IPS-18a (cell line): ENCODE results near the gene RNPC3.

Experiments used
- H3K27ac ChIP-seq: one replicate; pipeline ENCODE4 v1.5.1; 2013; ENCODE audit warnings: low read length
- H3K27me3 ChIP-seq: one replicate; pipeline ENCODE4 v1.6.1; 2013; ENCODE audit warnings: mild to moderate bottlenecking, low read length; ENCODE audit not compliant: control insufficient read depth, insufficient read depth
- H3K36me3 ChIP-seq: one replicate; pipeline ENCODE4 v1.6.1; 2013; ENCODE audit warnings: low read depth, low read length; ENCODE audit not compliant: control insufficient read depth
- H3K4me1 ChIP-seq: one replicate; pipeline ENCODE4 v1.6.1; 2013; ENCODE audit warnings: low read depth, low read length; ENCODE audit not compliant: control insufficient read depth
- H3K4me3 ChIP-seq: one replicate; pipeline ENCODE4 v1.5.1; 2013; ENCODE audit warnings: low read length
- H3K9ac ChIP-seq: one replicate; pipeline ENCODE4 v1.6.1; 2013; ENCODE audit warnings: mild to moderate bottlenecking, low read length, moderate library complexity
- H3K9me3 ChIP-seq: one replicate; pipeline ENCODE4 v1.6.1; 2013; ENCODE audit warnings: low read depth, low read length; ENCODE audit not compliant: control insufficient read depth

The RNPC3 gene

GRCh38 chr1:103525607-103526507 is at the start of gene RNPC3:
TSS of gene RNPC3 (plus strand) at chr1:103525699. CDS start at chr1:103526071, 372 bp downstream.
- H3K27ac ChIP-seq, result peak within 1 kb of the TSS; percentile 40
- no peaks in the 10 kb centered on the region for H3K9me3 ChIP-seq
- peak within 1 kb of the TSS; percentile 71 for H3K4me3 ChIP-seq
- H3K36me3 ChIP-seq, result peaks cover 2% of the 10 kb centered on the region
- H3K4me1 ChIP-seq, result peaks cover 3% of the 10 kb centered on the region
- H3K9ac ChIP-seq, result peak within 1 kb of the TSS; percentile 73
- no peaks in the 10 kb centered on the region for H3K27me3 ChIP-seq

GRCh38 chr1:103477101-103477500 is 48.4 kb upstream of the RNPC3 start:
- Histone ChIP-seq H3K36me3 (no peaks in the 10 kb centered on the region), H3K4me3 (no peak overlapping the region), H3K9ac (no peak overlapping the region), H3K27ac (no peak overlapping the region), H3K4me1 (no peaks in the 10 kb centered on the region), H3K9me3 (no peaks in the 10 kb centered on the region), H3K27me3 (no peaks in the 10 kb centered on the region)

- no peaks in the 10 kb centered on the region for H3K4me1 ChIP-seq
- no peak overlapping the region for H3K9ac ChIP-seq
- no peaks in the 10 kb centered on the region for H3K9me3 ChIP-seq
- H3K27me3 ChIP-seq, result no peaks in the 10 kb centered on the region
- no peak overlapping the region for H3K4me3 ChIP-seq
- H3K27ac ChIP-seq, result no peak overlapping the region
- H3K36me3 ChIP-seq, result no peaks in the 10 kb centered on the region
Measured at GRCh38 chr1:103489935-103490334, 35.6 kb upstream of the RNPC3 start.

GRCh38 chr1:103492003-103492625 is 33.4 kb upstream of the RNPC3 start:
- Histone ChIP-seq H3K4me3 (no peak overlapping the region), H3K4me1 (no peaks in the 10 kb centered on the region), H3K9me3 (no peaks in the 10 kb centered on the region), H3K27me3 (no peaks in the 10 kb centered on the region), H3K9ac (no peak overlapping the region), H3K36me3 (no peaks in the 10 kb centered on the region), H3K27ac (no peak overlapping the region)

- H3K9me3 ChIP-seq, result no peaks in the 10 kb centered on the region
- no peak overlapping the region for H3K27ac ChIP-seq
- no peaks in the 10 kb centered on the region for H3K36me3 ChIP-seq
- no peak overlapping the region for H3K4me3 ChIP-seq
- no peak overlapping the region for H3K9ac ChIP-seq
- H3K4me1 ChIP-seq, result no peaks in the 10 kb centered on the region
- no peaks in the 10 kb centered on the region for H3K27me3 ChIP-seq
Measured at GRCh38 chr1:103496014-103496635, 29.4 kb upstream of the RNPC3 start.

GRCh38 chr1:103497404-103497803 is 28.1 kb upstream of the RNPC3 start:
- H3K9ac ChIP-seq, result no peak overlapping the region
- no peaks in the 10 kb centered on the region for H3K4me1 ChIP-seq
- no peaks in the 10 kb centered on the region for H3K9me3 ChIP-seq
- H3K36me3 ChIP-seq, result no peaks in the 10 kb centered on the region
- no peak overlapping the region for H3K4me3 ChIP-seq
- no peaks in the 10 kb centered on the region for H3K27me3 ChIP-seq
- H3K27ac ChIP-seq, result no peak overlapping the region

GRCh38 chr1:103509250-103509649 is 16.2 kb upstream of the RNPC3 start:
- Histone ChIP-seq H3K4me3 (no peak overlapping the region), H3K27ac (no peak overlapping the region), H3K9ac (no peak overlapping the region), H3K36me3 (no peaks in the 10 kb centered on the region), H3K4me1 (no peaks in the 10 kb centered on the region), H3K27me3 (no peaks in the 10 kb centered on the region), H3K9me3 (no peaks in the 10 kb centered on the region)

GRCh38 chr1:103513711-103514110 is 11.8 kb upstream of the RNPC3 start:
- H3K4me1 ChIP-seq, result no peaks in the 10 kb centered on the region
- no peak overlapping the region for H3K9ac ChIP-seq
- no peaks in the 10 kb centered on the region for H3K36me3 ChIP-seq
- H3K4me3 ChIP-seq, result no peak overlapping the region
- no peaks in the 10 kb centered on the region for H3K9me3 ChIP-seq
- no peaks in the 10 kb centered on the region for H3K27me3 ChIP-seq
- H3K27ac ChIP-seq, result no peak overlapping the region

- H3K4me1 ChIP-seq, result no peaks in the 10 kb centered on the region
- H3K4me3 ChIP-seq, result no peak overlapping the region
- no peak overlapping the region for H3K9ac ChIP-seq
- no peaks in the 10 kb centered on the region for H3K36me3 ChIP-seq
- no peak overlapping the region for H3K27ac ChIP-seq
- no peaks in the 10 kb centered on the region for H3K27me3 ChIP-seq
- no peaks in the 10 kb centered on the region for H3K9me3 ChIP-seq
Measured at GRCh38 chr1:103514920-103515503, 10.5 kb upstream of the RNPC3 start.

GRCh38 chr1:103516283-103516682 is 9.2 kb upstream of the RNPC3 start:
- H3K27ac ChIP-seq, result no peak overlapping the region
- H3K4me3 ChIP-seq, result no peak overlapping the region
- H3K36me3 ChIP-seq, result no peaks in the 10 kb centered on the region

GRCh38 chr1:103516693-103517092 is 8.8 kb upstream of the RNPC3 start:
- Histone ChIP-seq H3K27me3 (no peaks in the 10 kb centered on the region), H3K9me3 (no peaks in the 10 kb centered on the region), H3K27ac (no peak overlapping the region), H3K4me3 (no peak overlapping the region), H3K4me1 (no peaks in the 10 kb centered on the region), H3K36me3 (no peaks in the 10 kb centered on the region), H3K9ac (no peak overlapping the region)

More at GRCh38 chr1:103516283-103516682, 9.2 kb upstream of the RNPC3 start:
- no peaks in the 10 kb centered on the region for H3K9me3 ChIP-seq
- no peak overlapping the region for H3K9ac ChIP-seq
- H3K4me1 ChIP-seq, result no peaks in the 10 kb centered on the region
- no peaks in the 10 kb centered on the region for H3K27me3 ChIP-seq
